ENCODE measurements around the gene FAM20B. TPM values are rescaled to one million over a fixed set of nuclear protein-coding genes. Genes with fewer than 3 reads are reported as not detected.

FAM20B gene
- total RNA-seq, 1 experiment from 2014 or later: 35.4 TPM

DNA sequence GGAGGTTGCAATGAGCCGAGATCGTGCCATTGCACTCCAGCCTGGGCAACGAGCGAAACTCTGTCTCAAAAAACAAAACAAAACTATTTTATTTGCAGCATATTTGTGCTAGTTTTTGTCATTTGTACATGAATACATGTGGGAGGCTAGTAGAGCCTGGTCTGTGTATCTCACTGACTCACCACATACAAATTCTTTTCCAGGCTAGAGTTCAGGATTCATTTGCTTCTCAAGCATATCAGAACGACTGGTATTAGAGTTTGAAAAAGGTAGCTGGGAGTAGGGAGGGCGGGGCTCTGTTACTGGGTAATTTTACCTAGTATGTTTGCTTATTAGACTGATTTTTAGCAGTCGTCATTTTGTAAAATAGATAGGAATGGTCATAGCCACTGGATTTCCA lies 51.7 kb downstream of the FAM20B start:
- H3K23ac ChIP-seq (ENCODE audit: insufficient read length, low read depth, low read length): no peak overlapping the region
- H2BK20ac ChIP-seq (ENCODE audit: low read depth, low read length, poor library complexity, severe bottlenecking): no peak overlapping the region
- Mint-ChIP-seq H3K4me1 (peaks cover 11% of the 10 kb centered on the region in 2 experiments), H3K27me3 (ENCODE audit: low read depth) (no peaks in the 10 kb centered on the region), H3K27ac (no peak overlapping the region), H3K36me3 (ENCODE audit: insufficient read depth in 1 of 3, low read depth in 3 of 3) (peaks cover 0 to 6% (median 0%) of the 10 kb centered on the region in 3 experiments; a peak in 1 of 7 replicates), H3K9me3 (no peaks in the 10 kb centered on the region), H3K4me3 (no peak overlapping the region)
- no peaks in the 10 kb centered on the region for H3K9me3 ChIP-seq (ENCODE audit: control insufficient read depth, low read depth, low read length)
- H2BK5ac ChIP-seq (ENCODE audit: insufficient read length, low read length): no peak overlapping the region
- H3K4me1 ChIP-seq (ENCODE audit: insufficient read depth, low read length): no peaks in the 10 kb centered on the region
- TF ChIP-seq, protein P1, sequence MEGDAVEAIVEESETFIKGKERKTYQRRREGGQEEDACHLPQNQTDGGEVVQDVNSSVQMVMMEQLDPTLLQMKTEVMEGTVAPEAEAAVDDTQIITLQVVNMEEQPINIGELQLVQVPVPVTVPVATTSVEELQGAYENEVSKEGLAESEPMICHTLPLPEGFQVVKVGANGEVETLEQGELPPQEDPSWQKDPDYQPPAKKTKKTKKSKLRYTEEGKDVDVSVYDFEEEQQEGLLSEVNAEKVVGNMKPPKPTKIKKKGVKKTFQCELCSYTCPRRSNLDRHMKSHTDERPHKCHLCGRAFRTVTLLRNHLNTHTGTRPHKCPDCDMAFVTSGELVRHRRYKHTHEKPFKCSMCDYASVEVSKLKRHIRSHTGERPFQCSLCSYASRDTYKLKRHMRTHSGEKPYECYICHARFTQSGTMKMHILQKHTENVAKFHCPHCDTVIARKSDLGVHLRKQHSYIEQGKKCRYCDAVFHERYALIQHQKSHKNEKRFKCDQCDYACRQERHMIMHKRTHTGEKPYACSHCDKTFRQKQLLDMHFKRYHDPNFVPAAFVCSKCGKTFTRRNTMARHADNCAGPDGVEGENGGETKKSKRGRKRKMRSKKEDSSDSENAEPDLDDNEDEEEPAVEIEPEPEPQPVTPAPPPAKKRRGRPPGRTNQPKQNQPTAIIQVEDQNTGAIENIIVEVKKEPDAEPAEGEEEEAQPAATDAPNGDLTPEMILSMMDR (conservative IDR thresholded peaks at IDR 0.05): no peak
- no peaks in the 10 kb centered on the region for H3K79me1 ChIP-seq (ENCODE audit: insufficient read depth, low read depth, low read length, poor library complexity, severe bottlenecking)
- DNase-seq: no peak
- H3K27me3 ChIP-seq (ENCODE audit: insufficient read depth, low read length): no peaks in the 10 kb centered on the region
- no CpG with 5 or more reads among the region's 7 CpGs for WGBS (ENCODE audit: extremely low coverage, insufficient read length, low lambda C conversion rate)
- no peak overlapping the region for H3K18ac ChIP-seq (ENCODE audit: insufficient read length, low read depth, low read length)
- H3K23me2 ChIP-seq (ENCODE audit: insufficient read length, low read depth, low read length, poor library complexity, severe bottlenecking): peaks cover 8% of the 10 kb centered on the region
- no peak overlapping the region for H3K56ac ChIP-seq (ENCODE audit: insufficient read length, low read depth, low read length)
- H4K91ac ChIP-seq (ENCODE audit: insufficient read length, low read depth, low read length): no peak overlapping the region
- H3K4me2 ChIP-seq (ENCODE audit: insufficient read depth, insufficient read length, low read length): no peak overlapping the region
- H3T11ph ChIP-seq (ENCODE audit: low read length): no peak overlapping the region
- no peak overlapping the region for H3K14ac ChIP-seq (ENCODE audit: insufficient read depth, low read length)
- no peak overlapping the region for H4K8ac ChIP-seq (replicated peaks; ENCODE audit: insufficient read length, low read depth, low read length)
- H3K79me2 ChIP-seq (ENCODE audit: insufficient read depth, low read length): no peaks in the 10 kb centered on the region
- no peak overlapping the region for H3K4ac ChIP-seq (ENCODE audit: low read depth, low read length)
- H2BK15ac ChIP-seq (ENCODE audit: low read depth, low read length): no peak overlapping the region
- H3K27ac ChIP-seq (ENCODE audit: insufficient read length, low read depth, low read length): no peak overlapping the region
- H2BK12ac ChIP-seq (ENCODE audit: insufficient read length, low read depth, low read length): no peak overlapping the region
- no peak overlapping the region for H2AK5ac ChIP-seq (ENCODE audit: insufficient read length, low read length)
- no peak overlapping the region for H2BK120ac ChIP-seq (ENCODE audit: low read depth, low read length, poor library complexity, severe bottlenecking)
- H4K5ac ChIP-seq (ENCODE audit: insufficient read length, low read depth, low read length): no peak overlapping the region
- H3K9ac ChIP-seq (ENCODE audit: extremely low read depth, insufficient read length, low read length): no peak overlapping the region
- no peaks in the 10 kb centered on the region for H4K20me1 ChIP-seq (ENCODE audit: control insufficient read depth, insufficient read depth, insufficient read length)
- no peak overlapping the region for H2AFZ ChIP-seq (ENCODE audit: low read length)

Data from H9 (cell line).